ENCODE measurements around the gene ITGB8. TPM values are rescaled to one million over a fixed set of nuclear protein-coding genes. Genes with fewer than 3 reads are reported as not detected.

The ITGB8 gene
- total RNA-seq, 1 experiment from 2014 or later = 1.9 TPM

DNA sequence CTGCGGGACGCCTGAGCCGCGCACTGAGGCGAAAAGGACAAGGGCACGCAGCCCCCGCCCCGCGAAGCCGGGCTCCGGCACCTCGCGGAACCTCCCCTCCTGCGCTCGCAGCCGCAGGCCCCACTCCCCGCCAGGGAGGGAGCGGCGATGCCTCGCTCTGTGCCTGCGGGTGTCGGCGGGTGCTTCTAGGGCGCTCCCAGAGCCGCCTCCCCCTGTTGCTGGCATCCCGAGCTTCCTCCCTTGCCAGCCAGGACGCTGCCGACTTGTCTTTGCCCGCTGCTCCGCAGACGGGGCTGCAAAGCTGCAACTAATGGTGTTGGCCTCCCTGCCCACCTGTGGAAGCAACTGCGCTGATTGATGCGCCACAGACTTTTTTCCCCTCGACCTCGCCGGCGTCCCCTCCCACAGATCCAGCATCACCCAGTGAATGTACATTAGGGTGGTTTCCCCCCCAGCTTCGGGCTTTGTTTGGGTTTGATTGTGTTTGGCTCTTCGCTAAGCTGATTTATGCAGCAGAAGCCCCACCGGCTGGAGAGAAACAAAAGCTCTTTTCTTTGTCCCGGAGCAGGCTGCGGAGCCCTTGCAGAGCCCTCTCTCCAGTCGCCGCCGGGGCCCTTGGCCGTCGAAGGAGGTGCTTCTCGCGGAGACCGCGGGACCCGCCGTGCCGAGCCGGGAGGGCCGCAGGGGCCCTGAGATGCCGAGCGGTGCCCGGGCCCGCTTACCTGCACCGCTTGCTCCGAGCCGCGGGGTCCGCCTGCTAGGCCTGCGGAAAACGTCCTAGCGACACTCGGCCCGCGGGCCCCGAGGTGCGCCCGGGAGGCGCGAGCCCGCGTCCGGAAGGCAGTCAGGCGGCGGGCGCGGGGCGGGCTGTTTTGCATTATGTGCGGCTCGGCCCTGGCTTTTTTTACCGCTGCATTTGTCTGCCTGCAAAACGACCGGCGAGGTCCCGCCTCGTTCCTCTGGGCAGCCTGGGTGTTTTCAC is 519 bp downstream of the ITGB8 start (continued):
- TF ChIP-seq, protein P1, sequence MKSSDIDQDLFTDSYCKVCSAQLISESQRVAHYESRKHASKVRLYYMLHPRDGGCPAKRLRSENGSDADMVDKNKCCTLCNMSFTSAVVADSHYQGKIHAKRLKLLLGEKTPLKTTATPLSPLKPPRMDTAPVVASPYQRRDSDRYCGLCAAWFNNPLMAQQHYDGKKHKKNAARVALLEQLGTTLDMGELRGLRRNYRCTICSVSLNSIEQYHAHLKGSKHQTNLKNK (CRISPR knock-in tag; IDR thresholded peaks at IDR 0.05) = no peak
- TF ChIP-seq HMGXB4 (CRISPR knock-in tag; IDR thresholded peaks at IDR 0.05) = peak; percentile 51
- TF ChIP-seq, protein P2, sequence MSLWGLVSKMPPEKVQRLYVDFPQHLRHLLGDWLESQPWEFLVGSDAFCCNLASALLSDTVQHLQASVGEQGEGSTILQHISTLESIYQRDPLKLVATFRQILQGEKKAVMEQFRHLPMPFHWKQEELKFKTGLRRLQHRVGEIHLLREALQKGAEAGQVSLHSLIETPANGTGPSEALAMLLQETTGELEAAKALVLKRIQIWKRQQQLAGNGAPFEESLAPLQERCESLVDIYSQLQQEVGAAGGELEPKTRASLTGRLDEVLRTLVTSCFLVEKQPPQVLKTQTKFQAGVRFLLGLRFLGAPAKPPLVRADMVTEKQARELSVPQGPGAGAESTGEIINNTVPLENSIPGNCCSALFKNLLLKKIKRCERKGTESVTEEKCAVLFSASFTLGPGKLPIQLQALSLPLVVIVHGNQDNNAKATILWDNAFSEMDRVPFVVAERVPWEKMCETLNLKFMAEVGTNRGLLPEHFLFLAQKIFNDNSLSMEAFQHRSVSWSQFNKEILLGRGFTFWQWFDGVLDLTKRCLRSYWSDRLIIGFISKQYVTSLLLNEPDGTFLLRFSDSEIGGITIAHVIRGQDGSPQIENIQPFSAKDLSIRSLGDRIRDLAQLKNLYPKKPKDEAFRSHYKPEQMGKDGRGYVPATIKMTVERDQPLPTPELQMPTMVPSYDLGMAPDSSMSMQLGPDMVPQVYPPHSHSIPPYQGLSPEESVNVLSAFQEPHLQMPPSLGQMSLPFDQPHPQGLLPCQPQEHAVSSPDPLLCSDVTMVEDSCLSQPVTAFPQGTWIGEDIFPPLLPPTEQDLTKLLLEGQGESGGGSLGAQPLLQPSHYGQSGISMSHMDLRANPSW (CRISPR knock-in tag; conservative IDR thresholded peaks at IDR 0.05; ENCODE audit: low read depth) = no peak
- TF ChIP-seq TEAD1 (CRISPR knock-in tag; IDR thresholded peaks at IDR 0.05) = no peak; the same call in 1 of the 2 replicates
- no peak for TF ChIP-seq RORB (CRISPR knock-in tag; IDR thresholded peaks at IDR 0.05)
- TF ChIP-seq NR3C1 (CRISPR knock-in tag; conservative IDR thresholded peaks at IDR 0.05; ENCODE audit: low read depth) = no peak
- no peak for TF ChIP-seq CTCF (IDR thresholded peaks at IDR 0.05)
- TF ChIP-seq MXD4 (CRISPR knock-in tag; IDR thresholded peaks at IDR 0.05; ENCODE audit: borderline replicate concordance) = no peak
- no peak for TF ChIP-seq ZNF219 (CRISPR knock-in tag; IDR thresholded peaks at IDR 0.05; ENCODE audit: borderline replicate concordance)
- TF ChIP-seq, protein P3, sequence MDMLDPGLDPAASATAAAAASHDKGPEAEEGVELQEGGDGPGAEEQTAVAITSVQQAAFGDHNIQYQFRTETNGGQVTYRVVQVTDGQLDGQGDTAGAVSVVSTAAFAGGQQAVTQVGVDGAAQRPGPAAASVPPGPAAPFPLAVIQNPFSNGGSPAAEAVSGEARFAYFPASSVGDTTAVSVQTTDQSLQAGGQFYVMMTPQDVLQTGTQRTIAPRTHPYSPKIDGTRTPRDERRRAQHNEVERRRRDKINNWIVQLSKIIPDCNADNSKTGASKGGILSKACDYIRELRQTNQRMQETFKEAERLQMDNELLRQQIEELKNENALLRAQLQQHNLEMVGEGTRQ (CRISPR knock-in tag; IDR thresholded peaks at IDR 0.05) = no peak
- TF ChIP-seq KAT7 (CRISPR knock-in tag; IDR thresholded peaks at IDR 0.05; ENCODE audit: borderline replicate concordance) = no peak
- no peak for TF ChIP-seq OVOL2 (CRISPR knock-in tag; IDR thresholded peaks at IDR 0.05; ENCODE audit: borderline replicate concordance)
- no peak for TF ChIP-seq ZNF396 (CRISPR knock-in tag; IDR thresholded peaks at IDR 0.05; ENCODE audit: borderline replicate concordance)
- TF ChIP-seq MYBL2 (CRISPR knock-in tag; IDR thresholded peaks at IDR 0.05) = no peak
- TF ChIP-seq, protein P4, sequence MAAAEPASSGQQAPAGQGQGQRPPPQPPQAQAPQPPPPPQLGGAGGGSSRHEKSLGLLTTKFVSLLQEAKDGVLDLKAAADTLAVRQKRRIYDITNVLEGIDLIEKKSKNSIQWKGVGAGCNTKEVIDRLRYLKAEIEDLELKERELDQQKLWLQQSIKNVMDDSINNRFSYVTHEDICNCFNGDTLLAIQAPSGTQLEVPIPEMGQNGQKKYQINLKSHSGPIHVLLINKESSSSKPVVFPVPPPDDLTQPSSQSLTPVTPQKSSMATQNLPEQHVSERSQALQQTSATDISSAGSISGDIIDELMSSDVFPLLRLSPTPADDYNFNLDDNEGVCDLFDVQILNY (CRISPR knock-in tag; IDR thresholded peaks at IDR 0.05) = peak; percentile 54; the same call in 1 of the 2 replicates
- TF ChIP-seq, protein P5, sequence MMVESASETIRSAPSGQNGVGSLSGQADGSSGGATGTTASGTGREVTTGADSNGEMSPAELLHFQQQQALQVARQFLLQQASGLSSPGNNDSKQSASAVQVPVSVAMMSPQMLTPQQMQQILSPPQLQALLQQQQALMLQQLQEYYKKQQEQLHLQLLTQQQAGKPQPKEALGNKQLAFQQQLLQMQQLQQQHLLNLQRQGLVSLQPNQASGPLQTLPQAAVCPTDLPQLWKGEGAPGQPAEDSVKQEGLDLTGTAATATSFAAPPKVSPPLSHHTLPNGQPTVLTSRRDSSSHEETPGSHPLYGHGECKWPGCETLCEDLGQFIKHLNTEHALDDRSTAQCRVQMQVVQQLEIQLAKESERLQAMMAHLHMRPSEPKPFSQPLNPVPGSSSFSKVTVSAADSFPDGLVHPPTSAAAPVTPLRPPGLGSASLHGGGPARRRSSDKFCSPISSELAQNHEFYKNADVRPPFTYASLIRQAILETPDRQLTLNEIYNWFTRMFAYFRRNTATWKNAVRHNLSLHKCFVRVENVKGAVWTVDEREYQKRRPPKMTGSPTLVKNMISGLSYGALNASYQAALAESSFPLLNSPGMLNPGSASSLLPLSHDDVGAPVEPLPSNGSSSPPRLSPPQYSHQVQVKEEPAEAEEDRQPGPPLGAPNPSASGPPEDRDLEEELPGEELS (CRISPR knock-in tag; IDR thresholded peaks at IDR 0.05) = no peak; the same call in 1 of the 2 replicates
- TF ChIP-seq NFE2L1 (CRISPR knock-in tag; IDR thresholded peaks at IDR 0.05) = no peak
- TF ChIP-seq, protein P6, sequence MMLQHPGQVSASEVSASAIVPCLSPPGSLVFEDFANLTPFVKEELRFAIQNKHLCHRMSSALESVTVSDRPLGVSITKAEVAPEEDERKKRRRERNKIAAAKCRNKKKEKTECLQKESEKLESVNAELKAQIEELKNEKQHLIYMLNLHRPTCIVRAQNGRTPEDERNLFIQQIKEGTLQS (CRISPR knock-in tag; conservative IDR thresholded peaks at IDR 0.05) = no peak
- TF ChIP-seq, protein P7, sequence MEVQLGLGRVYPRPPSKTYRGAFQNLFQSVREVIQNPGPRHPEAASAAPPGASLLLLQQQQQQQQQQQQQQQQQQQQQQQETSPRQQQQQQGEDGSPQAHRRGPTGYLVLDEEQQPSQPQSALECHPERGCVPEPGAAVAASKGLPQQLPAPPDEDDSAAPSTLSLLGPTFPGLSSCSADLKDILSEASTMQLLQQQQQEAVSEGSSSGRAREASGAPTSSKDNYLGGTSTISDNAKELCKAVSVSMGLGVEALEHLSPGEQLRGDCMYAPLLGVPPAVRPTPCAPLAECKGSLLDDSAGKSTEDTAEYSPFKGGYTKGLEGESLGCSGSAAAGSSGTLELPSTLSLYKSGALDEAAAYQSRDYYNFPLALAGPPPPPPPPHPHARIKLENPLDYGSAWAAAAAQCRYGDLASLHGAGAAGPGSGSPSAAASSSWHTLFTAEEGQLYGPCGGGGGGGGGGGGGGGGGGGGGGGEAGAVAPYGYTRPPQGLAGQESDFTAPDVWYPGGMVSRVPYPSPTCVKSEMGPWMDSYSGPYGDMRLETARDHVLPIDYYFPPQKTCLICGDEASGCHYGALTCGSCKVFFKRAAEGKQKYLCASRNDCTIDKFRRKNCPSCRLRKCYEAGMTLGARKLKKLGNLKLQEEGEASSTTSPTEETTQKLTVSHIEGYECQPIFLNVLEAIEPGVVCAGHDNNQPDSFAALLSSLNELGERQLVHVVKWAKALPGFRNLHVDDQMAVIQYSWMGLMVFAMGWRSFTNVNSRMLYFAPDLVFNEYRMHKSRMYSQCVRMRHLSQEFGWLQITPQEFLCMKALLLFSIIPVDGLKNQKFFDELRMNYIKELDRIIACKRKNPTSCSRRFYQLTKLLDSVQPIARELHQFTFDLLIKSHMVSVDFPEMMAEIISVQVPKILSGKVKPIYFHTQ (CRISPR knock-in tag; IDR thresholded peaks at IDR 0.05) = no peak
- TF ChIP-seq CDX4 (CRISPR knock-in tag; IDR thresholded peaks at IDR 0.05; ENCODE audit: borderline replicate concordance) = no peak
- peak; percentile 69 for TF ChIP-seq FOXP1 (CRISPR knock-in tag; IDR thresholded peaks at IDR 0.05; ENCODE audit: borderline replicate concordance)
- peak; percentile 26 for TF ChIP-seq ZNF423 (CRISPR knock-in tag; IDR thresholded peaks at IDR 0.05)
